ENCODE measurements around the gene IRF4. TPM values are rescaled to one million over a fixed set of nuclear protein-coding genes. Genes with fewer than 3 reads are reported as not detected.

Gene IRF4
- total RNA-seq, 2 experiments from 2014 or later, result 189 to 291 TPM

DNA sequence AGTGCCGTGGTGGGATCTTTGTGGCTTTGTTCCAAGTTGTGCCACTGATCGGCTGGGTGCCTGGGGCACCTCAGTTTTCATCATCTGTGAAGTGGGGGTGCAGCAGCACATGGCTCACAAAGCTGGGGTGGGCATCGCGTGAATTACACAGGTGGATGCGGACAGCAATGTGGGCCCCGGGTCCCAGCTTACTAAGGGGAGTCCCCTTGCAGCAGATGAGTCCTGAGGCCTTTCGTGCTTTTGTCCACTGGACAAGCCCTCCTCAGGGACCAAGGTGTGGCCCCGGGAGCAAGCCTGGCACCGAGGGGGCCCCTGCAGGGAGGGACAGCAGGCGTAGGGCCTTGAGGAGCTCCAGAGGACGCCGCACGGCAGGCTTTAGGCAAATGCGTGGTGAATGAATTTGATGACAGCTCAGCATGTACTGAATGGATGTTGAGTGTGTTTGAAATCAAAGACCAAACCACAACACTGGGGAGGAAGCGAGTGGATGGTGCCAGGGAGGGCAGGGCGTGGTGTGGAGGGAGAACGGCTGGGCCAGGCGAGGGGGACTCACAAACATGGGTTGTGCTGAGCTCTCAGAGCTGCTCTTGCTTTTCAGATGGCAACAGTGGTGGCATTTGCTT lies 53.2 kb downstream of the IRF4 start:
- BruUV-seq (replicated peaks), result no TSS peak
- POLR2A ChIA-PET, result interaction anchor here (0.8 kb wide), 1 partner anchor 10 kb away, joined by 3 read pairs; no protein-coding TSS in a partner anchor

DNA sequence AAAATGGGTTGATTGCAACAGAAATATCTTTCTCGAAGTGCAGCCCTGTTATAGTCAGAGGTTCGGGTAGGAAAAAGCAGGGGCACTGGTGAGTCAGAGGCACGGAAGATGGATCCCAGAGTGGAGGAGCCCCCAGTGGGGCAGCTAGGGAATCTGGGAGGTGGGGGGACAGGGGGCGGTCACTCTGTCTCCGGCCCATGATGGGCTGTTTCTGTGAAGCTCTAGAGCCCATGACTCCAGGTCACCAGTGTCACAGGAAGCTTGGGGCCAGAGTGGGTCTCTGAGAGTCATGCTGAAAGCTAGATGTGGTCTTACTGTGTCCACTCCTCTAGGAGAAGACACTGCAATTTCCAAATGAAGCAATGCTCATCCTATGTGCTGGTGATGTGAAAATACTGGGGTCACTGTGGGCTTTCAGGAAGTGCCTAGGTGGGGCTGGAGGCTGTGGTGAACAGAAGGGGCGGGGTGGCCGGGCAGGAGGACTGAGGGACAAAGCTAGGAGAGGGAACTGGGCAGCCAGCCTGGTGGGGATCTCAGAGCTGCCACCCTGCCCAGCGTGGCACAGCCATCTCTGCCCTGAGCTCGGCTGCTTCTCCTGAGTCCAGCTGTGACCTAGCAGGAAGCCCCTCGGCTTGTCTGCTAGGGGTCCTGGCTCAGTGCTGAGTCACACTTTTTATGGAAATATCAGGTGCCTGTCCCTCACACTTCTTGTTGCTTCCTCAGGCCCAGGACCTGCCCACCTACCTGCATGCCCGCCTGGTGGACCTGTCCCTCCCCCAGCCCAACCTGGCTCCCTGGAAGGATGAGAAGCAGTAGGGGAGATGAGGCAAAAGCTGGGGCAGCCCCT lies 54.2 kb downstream of the IRF4 start:
- Histone ChIP-seq H3K4me2 (ENCODE audit: low read length) (no peak overlapping the region), H4K20me1 (ENCODE audit: insufficient read depth, low read length) (no peaks in the 10 kb centered on the region), H3K36me3 (ENCODE audit: insufficient read depth, low read length) (no peaks in the 10 kb centered on the region), H3K4me3 (ENCODE audit: low read depth, low read length, poor library complexity, severe bottlenecking) (no peak overlapping the region), H3K9me3 (ENCODE audit: low read length) (no peaks in the 10 kb centered on the region), H3K9me2 (ENCODE audit: insufficient read depth, low read length) (no peaks in the 10 kb centered on the region), H3K79me2 (ENCODE audit: insufficient read depth, low read depth, low read length) (no peaks in the 10 kb centered on the region), H3K4me1 (ENCODE audit: insufficient read depth, low read length, poor library complexity, severe bottlenecking) (no peaks in the 10 kb centered on the region), H3K27ac (ENCODE audit: low read depth, low read length, poor library complexity, severe bottlenecking) (no peak overlapping the region), H2AFZ (ENCODE audit: low read length) (no peak overlapping the region)
- intact Hi-C loops (cut with micrococcal nuclease; ENCODE audit: unreplicated experiment), result no loop called here
- no TSS peak for BruUV-seq (replicated peaks)
- no peak for DNase-seq (ENCODE audit: low spot score)
- CTCF ChIA-PET (ENCODE audit: unreplicated experiment), result no interaction called here
- POLR2A ChIA-PET, result interaction anchor here (1.1 kb wide), 1 partner anchor 11 kb away, joined by 3 read pairs; no protein-coding TSS in a partner anchor
- TF ChIP-seq EZH2phosphoT487 (IDR thresholded peaks at IDR 0.05; ENCODE audit: borderline replicate concordance, low read depth, low read length), result no peak
- TF ChIP-seq, protein P1, sequence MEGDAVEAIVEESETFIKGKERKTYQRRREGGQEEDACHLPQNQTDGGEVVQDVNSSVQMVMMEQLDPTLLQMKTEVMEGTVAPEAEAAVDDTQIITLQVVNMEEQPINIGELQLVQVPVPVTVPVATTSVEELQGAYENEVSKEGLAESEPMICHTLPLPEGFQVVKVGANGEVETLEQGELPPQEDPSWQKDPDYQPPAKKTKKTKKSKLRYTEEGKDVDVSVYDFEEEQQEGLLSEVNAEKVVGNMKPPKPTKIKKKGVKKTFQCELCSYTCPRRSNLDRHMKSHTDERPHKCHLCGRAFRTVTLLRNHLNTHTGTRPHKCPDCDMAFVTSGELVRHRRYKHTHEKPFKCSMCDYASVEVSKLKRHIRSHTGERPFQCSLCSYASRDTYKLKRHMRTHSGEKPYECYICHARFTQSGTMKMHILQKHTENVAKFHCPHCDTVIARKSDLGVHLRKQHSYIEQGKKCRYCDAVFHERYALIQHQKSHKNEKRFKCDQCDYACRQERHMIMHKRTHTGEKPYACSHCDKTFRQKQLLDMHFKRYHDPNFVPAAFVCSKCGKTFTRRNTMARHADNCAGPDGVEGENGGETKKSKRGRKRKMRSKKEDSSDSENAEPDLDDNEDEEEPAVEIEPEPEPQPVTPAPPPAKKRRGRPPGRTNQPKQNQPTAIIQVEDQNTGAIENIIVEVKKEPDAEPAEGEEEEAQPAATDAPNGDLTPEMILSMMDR (conservative IDR thresholded peaks at IDR 0.05; ENCODE audit: low read length), result no peak

More for the DNA sequence above, 53.2 kb downstream of the IRF4 start:
- H3K36me3 ChIP-seq (ENCODE audit: insufficient read depth, low read length), result no peaks in the 10 kb centered on the region
- no peaks in the 10 kb centered on the region for H3K4me1 ChIP-seq (ENCODE audit: insufficient read depth, low read length, poor library complexity, severe bottlenecking)
- CTCF ChIA-PET (ENCODE audit: unreplicated experiment), result no interaction called here
- H3K4me3 ChIP-seq (ENCODE audit: low read depth, low read length, poor library complexity, severe bottlenecking), result no peak overlapping the region
- H2AFZ ChIP-seq (ENCODE audit: low read length), result no peak overlapping the region
- DNase-seq (ENCODE audit: low spot score), result no peak
- H3K27ac ChIP-seq (ENCODE audit: low read depth, low read length, poor library complexity, severe bottlenecking), result no peak overlapping the region
- no peaks in the 10 kb centered on the region for H4K20me1 ChIP-seq (ENCODE audit: insufficient read depth, low read length)
- no peaks in the 10 kb centered on the region for H3K79me2 ChIP-seq (ENCODE audit: insufficient read depth, low read depth, low read length)
- no peaks in the 10 kb centered on the region for H3K9me2 ChIP-seq (ENCODE audit: insufficient read depth, low read length)
- H3K4me2 ChIP-seq (ENCODE audit: low read length), result no peak overlapping the region
- no peak for TF ChIP-seq EZH2phosphoT487 (IDR thresholded peaks at IDR 0.05; ENCODE audit: borderline replicate concordance, low read depth, low read length)
- TF ChIP-seq, protein P1 (conservative IDR thresholded peaks at IDR 0.05; ENCODE audit: low read length), result no peak
- no peaks in the 10 kb centered on the region for H3K9me3 ChIP-seq (ENCODE audit: low read length)
- intact Hi-C loops (cut with micrococcal nuclease; ENCODE audit: unreplicated experiment), result no loop called here

All from OCI-LY7 (cell line).